Measurements from ENCODE around the gene GJC2. TPM values are rescaled to one million over a fixed set of nuclear protein-coding genes. Genes with fewer than 3 reads are reported as not detected.
A peak's percentile ranks its signal among the peaks of the same experiment; 100 is the strongest.
"Not testable (repeated sequence)": the region's sequence is repeated elsewhere in the genome, so short reads cannot be mapped to it uniquely, and the experiment has no call there.

Gene GJC2
- total RNA-seq, 1 experiment from 2014 or later, result 1.2 TPM

GRCh38 chr1:228110556-228110955 is 39.2 kb upstream of the GJC2 start:
- Histone ChIP-seq H3K79me2 (ENCODE audit: low read length) (peaks cover 24% of the 10 kb centered on the region), H3K27ac (ENCODE audit: low read length) (no peak overlapping the region), H3K4me3 (ENCODE audit: low read length) (no peak overlapping the region), H3K4me1 (ENCODE audit: insufficient read depth, low read length) (peaks cover 17% of the 10 kb centered on the region), H3K9ac (ENCODE audit: low read length) (no peak overlapping the region), H3F3A (ENCODE audit: low read length, unreplicated experiment) (no peaks in the 10 kb centered on the region), H3K27me3 (ENCODE audit: low read length) (no peaks in the 10 kb centered on the region), H3K4me2 (ENCODE audit: low read length) (peak overlapping the region; percentile 86), H3K9me3 (ENCODE audit: low read length) (no peaks in the 10 kb centered on the region), H3K36me3 (ENCODE audit: low read depth, low read length) (peaks cover 17% of the 10 kb centered on the region; the same call in 1 of the 2 replicates), H3K9me2 (replicated peaks; ENCODE audit: low read length) (no peaks in the 10 kb centered on the region), H2AFZ (ENCODE audit: low read length) (peak overlapping the region; percentile 96), H4K20me1 (ENCODE audit: low read length) (no peaks in the 10 kb centered on the region)
- no TSS peak for BruUV-seq (replicated peaks)
- ChIA-PET CTCF (interaction anchor here (1.0 to 1.4 kb wide), 2 partner anchors 20 to 111 kb away, joined by 3 to 10 read pairs; no protein-coding TSS in a partner anchor), POLR2A (ENCODE audit: unreplicated experiment) (interaction anchor here (0.8 kb wide), 1 partner anchor 323 kb away, joined by 3 read pairs; no protein-coding TSS in a partner anchor)
- intact Hi-C loops (cut with micrococcal nuclease), result no loop called here
- TF ChIP-seq, protein P1, sequence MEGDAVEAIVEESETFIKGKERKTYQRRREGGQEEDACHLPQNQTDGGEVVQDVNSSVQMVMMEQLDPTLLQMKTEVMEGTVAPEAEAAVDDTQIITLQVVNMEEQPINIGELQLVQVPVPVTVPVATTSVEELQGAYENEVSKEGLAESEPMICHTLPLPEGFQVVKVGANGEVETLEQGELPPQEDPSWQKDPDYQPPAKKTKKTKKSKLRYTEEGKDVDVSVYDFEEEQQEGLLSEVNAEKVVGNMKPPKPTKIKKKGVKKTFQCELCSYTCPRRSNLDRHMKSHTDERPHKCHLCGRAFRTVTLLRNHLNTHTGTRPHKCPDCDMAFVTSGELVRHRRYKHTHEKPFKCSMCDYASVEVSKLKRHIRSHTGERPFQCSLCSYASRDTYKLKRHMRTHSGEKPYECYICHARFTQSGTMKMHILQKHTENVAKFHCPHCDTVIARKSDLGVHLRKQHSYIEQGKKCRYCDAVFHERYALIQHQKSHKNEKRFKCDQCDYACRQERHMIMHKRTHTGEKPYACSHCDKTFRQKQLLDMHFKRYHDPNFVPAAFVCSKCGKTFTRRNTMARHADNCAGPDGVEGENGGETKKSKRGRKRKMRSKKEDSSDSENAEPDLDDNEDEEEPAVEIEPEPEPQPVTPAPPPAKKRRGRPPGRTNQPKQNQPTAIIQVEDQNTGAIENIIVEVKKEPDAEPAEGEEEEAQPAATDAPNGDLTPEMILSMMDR (conservative IDR thresholded peaks at IDR 0.05; ENCODE audit: low read depth, low read length), result no peak
- TF ChIP-seq EZH2phosphoT487 (IDR thresholded peaks at IDR 0.05; ENCODE audit: borderline replicate concordance, low read length) (no peak), EZH2 (IDR thresholded peaks at IDR 0.05; ENCODE audit: low read length, unreplicated experiment) (no peak)
- ATAC-seq (no peak), DNase-seq (no peak)

DNA sequence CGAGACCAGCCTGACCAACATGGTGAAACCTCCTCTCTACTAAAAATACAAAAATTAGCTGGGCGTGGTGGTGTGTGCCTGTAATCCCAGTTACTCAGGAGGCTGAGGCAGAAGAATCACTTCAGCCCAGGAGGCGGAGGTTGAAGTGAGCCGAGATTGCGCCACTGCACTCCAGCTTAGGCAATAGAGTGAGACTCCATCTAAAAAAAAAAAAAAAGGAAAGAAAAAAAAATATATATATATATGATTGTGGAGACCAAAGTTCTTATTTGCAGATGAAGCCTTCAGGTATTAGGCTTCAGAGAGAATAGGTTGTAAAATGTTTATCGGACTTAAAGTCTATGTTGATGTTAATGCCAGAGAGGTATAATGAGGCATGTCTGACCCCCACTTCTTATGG is 38.4 kb upstream of the GJC2 start:
- H3K9ac ChIP-seq (ENCODE audit: low read length); H2AFZ ChIP-seq (ENCODE audit: low read length); H3K27me3 ChIP-seq (ENCODE audit: low read length); intact Hi-C loops (cut with micrococcal nuclease); H3K27ac ChIP-seq (ENCODE audit: low read length); DNase-seq; CTCF ChIA-PET; H4K20me1 ChIP-seq (ENCODE audit: low read length); H3K9me3 ChIP-seq (ENCODE audit: low read length); POLR2A ChIA-PET (ENCODE audit: unreplicated experiment); BruUV-seq (replicated peaks); H3K4me3 ChIP-seq (ENCODE audit: low read length); ATAC-seq; H3K4me2 ChIP-seq (ENCODE audit: low read length); H3F3A ChIP-seq (ENCODE audit: low read length, unreplicated experiment); H3K9me2 ChIP-seq (replicated peaks; ENCODE audit: low read length): not testable (repeated sequence)
- H3K36me3 ChIP-seq (ENCODE audit: low read depth, low read length), result peaks cover 11% of the 10 kb centered on the region; the same call in 1 of the 2 replicates
- peaks cover 24% of the 10 kb centered on the region for H3K79me2 ChIP-seq (ENCODE audit: low read length)
- H3K4me1 ChIP-seq (ENCODE audit: insufficient read depth, low read length), result peaks cover 17% of the 10 kb centered on the region

- H3K36me3 ChIP-seq (ENCODE audit: low read depth, low read length), result 0 out of 2 replicates have a peak, but pooled peaks cover 3% of the 10 kb centered on the region
- peaks cover 18% of the 10 kb centered on the region for H3K79me2 ChIP-seq (ENCODE audit: low read length)
- no peaks in the 10 kb centered on the region for H4K20me1 ChIP-seq (ENCODE audit: low read length)
- no peak for ATAC-seq
- H3K9me2 ChIP-seq (replicated peaks; ENCODE audit: low read length), result no peaks in the 10 kb centered on the region
- no peaks in the 10 kb centered on the region for H3F3A ChIP-seq (ENCODE audit: low read length, unreplicated experiment)
- intact Hi-C loops (cut with micrococcal nuclease), result no loop called here
- ChIA-PET POLR2A (ENCODE audit: unreplicated experiment) (no interaction called here), CTCF (no interaction called here)
- no TSS peak for BruUV-seq (replicated peaks)
- H3K4me1 ChIP-seq (ENCODE audit: insufficient read depth, low read length), result peaks cover 17% of the 10 kb centered on the region
- no peak overlapping the region for H2AFZ ChIP-seq (ENCODE audit: low read length)
- H3K4me2 ChIP-seq (ENCODE audit: low read length), result no peak overlapping the region
- H3K9me3 ChIP-seq (ENCODE audit: low read length), result no peaks in the 10 kb centered on the region
- no peak overlapping the region for H3K4me3 ChIP-seq (ENCODE audit: low read length)
- H3K27ac ChIP-seq (ENCODE audit: low read length), result no peak overlapping the region
- no peak overlapping the region for H3K9ac ChIP-seq (ENCODE audit: low read length)
- DNase-seq, result no peak
- no peaks in the 10 kb centered on the region for H3K27me3 ChIP-seq (ENCODE audit: low read length)
- TF ChIP-seq EZH2phosphoT487 (IDR thresholded peaks at IDR 0.05; ENCODE audit: borderline replicate concordance, low read length), result no peak
- TF ChIP-seq, protein P1 (conservative IDR thresholded peaks at IDR 0.05; ENCODE audit: low read depth, low read length), result no peak
- TF ChIP-seq EZH2 (IDR thresholded peaks at IDR 0.05; ENCODE audit: low read length, unreplicated experiment), result no peak
Observed at GRCh38 chr1:228112167-228112566, 37.6 kb upstream of the GJC2 start.
